ENCODE results near the gene RAB26. TPM values are rescaled to one million over a fixed set of nuclear protein-coding genes. Genes with fewer than 3 reads are reported as not detected.

The RAB26 gene
- total and polyA plus RNA-seq, 2 of the 13 experiments (the other 11 are each of a cell fraction or from before 2014, with no cell fraction given): 0.86 to 3.6 TPM

- TF ChIP-seq ZBTB10 (CRISPR knock-in tag; IDR thresholded peaks at IDR 0.05; ENCODE audit: borderline replicate concordance) (0 out of 2 replicates have a peak, but pooled peaks have one; percentile 56), SMAD3 (CRISPR knock-in tag; IDR thresholded peaks at IDR 0.05) (no peak), MAX (IDR thresholded peaks at IDR 0.05) (0 out of 2 replicates have a peak, but pooled peaks have one; percentile 47), ZNF598 (CRISPR knock-in tag; IDR thresholded peaks at IDR 0.05; ENCODE audit: borderline replicate concordance) (no peak), GFI1 (CRISPR knock-in tag; IDR thresholded peaks at IDR 0.05; ENCODE audit: borderline replicate concordance) (no peak), ZNF557 (CRISPR knock-in tag; IDR thresholded peaks at IDR 0.05) (no peak), ZNF614 (CRISPR knock-in tag; IDR thresholded peaks at IDR 0.05; ENCODE audit: borderline replicate concordance) (no peak), ZNF33B (CRISPR knock-in tag; IDR thresholded peaks at IDR 0.05) (no peak), ATF4 (CRISPR knock-in tag; IDR thresholded peaks at IDR 0.05) (no peak), SPEN (CRISPR knock-in tag; IDR thresholded peaks at IDR 0.05; ENCODE audit: low read depth) (no peak), ATRX (CRISPR knock-in tag; IDR thresholded peaks at IDR 0.05; ENCODE audit: borderline replicate concordance) (no peak), ZBTB8A (CRISPR knock-in tag; IDR thresholded peaks at IDR 0.05; ENCODE audit: borderline replicate concordance, low read depth) (no peak)
- TF ChIP-seq, protein P1, sequence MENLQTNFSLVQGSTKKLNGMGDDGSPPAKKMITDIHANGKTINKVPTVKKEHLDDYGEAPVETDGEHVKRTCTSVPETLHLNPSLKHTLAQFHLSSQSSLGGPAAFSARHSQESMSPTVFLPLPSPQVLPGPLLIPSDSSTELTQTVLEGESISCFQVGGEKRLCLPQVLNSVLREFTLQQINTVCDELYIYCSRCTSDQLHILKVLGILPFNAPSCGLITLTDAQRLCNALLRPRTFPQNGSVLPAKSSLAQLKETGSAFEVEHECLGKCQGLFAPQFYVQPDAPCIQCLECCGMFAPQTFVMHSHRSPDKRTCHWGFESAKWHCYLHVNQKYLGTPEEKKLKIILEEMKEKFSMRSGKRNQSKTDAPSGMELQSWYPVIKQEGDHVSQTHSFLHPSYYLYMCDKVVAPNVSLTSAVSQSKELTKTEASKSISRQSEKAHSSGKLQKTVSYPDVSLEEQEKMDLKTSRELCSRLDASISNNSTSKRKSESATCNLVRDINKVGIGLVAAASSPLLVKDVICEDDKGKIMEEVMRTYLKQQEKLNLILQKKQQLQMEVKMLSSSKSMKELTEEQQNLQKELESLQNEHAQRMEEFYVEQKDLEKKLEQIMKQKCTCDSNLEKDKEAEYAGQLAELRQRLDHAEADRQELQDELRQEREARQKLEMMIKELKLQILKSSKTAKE (CRISPR knock-in tag; IDR thresholded peaks at IDR 0.05; ENCODE audit: borderline replicate concordance): no peak
- TF ChIP-seq, protein P2, sequence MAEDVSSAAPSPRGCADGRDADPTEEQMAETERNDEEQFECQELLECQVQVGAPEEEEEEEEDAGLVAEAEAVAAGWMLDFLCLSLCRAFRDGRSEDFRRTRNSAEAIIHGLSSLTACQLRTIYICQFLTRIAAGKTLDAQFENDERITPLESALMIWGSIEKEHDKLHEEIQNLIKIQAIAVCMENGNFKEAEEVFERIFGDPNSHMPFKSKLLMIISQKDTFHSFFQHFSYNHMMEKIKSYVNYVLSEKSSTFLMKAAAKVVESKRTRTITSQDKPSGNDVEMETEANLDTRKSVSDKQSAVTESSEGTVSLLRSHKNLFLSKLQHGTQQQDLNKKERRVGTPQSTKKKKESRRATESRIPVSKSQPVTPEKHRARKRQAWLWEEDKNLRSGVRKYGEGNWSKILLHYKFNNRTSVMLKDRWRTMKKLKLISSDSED (CRISPR knock-in tag; IDR thresholded peaks at IDR 0.05): no peak
These were observed 40.9 kb downstream of the RAB26 start (continued) for GRCh38 chr16:2189252-2189893.
